Measurements from ENCODE around the gene ITSN1.
"Not testable (repeated sequence)": the region's sequence is repeated elsewhere in the genome, so short reads cannot be mapped to it uniquely, and the experiment has no call there.

ITSN1 gene

DNA sequence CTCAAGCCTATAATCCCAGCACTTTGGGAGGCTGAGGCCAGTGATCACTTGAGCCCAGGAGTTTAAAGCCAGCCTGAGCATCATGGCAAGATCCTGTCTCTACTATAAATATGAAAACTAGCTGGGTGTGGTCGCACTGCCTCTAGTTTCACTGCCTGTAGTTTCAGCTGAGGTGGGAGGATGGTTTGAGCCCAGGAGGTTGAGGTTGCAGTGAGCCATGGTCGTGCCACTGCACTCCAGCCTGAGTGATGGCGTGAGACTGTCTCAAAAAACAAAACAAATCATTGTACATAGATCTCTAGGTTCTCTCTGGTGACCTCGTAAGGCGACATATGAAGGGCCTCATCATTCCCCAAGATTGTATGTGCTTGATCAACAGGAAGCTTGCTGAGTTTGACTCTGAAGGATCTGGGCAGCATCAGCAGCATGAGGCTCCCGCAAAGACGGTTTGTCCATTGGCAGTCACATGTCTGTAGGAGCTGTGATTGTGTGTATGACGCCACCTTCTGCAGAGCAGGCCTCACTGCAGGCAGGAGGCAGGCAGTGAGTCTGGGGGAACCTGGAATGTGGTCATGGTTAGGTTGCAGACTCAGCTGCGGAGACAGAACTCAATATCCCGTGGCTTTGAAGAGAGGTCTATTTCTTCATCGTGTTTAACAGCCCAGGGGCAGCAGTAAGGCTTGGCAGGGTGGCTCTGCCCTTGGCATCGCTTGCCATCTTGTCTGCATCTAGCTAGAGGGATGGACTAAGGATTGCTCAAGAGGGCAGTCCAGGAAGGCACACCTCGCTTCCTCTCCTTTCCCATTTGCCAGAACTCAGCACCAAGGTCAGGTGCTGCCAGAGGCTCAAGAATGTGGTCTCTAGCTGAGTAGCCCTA is 259.3 kb downstream of the ITSN1 start:
- DNase-seq = peak; percentile 26

DNA sequence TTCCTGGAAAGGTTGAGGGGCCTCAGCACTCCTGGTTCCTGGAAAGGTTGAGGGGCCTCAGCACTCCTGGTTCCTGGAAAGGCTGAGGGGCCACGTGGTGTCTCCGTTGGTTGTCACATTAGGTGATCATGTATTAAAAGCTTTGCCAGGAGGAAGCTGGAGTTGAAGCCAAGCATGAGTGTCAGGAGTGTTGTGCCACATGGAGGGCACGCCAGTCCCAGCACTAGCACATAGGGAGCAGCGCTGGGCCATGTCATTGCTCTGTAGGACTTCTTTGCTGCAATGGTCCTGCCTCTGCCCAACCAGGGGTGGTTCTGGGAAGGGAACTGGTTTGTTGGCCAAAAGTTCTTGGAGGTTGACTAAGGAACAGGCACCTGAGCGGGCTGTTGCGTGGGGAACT is 260.0 kb downstream of the ITSN1 start:
- DNase-seq = no peak

DNA sequence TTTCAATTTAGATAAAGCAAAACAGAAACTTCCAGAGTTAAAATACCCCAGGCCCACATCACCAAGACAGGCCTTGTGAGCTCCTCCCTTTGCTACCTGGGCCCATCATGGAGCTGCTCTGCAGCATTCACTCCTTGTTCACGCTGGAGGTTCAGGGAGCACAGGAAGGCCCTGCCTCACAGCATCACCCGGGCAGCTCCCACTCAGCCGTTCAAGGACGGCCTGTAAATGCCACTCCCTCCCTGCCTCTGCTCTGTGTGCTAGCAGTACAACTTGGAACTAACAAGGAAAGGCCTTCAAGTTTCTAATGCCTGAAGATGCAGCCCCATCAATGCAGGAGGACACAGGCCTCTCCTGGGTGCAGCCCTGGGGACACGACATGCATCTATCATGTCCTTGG is 261.7 kb downstream of the ITSN1 start:
- DNase-seq = no peak

DNA sequence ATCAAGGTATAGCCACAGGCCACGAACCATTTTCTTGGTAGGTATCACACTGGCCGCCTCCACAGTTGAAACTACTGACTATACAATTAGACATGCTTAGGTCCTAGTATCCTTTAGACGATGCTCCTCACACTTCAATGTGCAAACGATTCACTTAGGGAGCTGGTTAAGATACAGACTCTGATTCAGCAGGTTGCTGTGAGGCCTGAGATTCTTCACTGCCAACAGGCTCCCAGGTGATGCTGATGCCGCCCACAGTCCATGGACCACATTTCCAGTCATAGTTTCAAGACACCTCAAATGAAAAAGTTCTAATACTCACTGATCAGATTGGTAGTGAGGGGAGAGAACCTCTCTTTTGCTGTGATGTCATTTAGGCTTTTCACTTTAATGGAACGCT is 266.5 kb downstream of the ITSN1 start:
- DNase-seq = no peak

DNA sequence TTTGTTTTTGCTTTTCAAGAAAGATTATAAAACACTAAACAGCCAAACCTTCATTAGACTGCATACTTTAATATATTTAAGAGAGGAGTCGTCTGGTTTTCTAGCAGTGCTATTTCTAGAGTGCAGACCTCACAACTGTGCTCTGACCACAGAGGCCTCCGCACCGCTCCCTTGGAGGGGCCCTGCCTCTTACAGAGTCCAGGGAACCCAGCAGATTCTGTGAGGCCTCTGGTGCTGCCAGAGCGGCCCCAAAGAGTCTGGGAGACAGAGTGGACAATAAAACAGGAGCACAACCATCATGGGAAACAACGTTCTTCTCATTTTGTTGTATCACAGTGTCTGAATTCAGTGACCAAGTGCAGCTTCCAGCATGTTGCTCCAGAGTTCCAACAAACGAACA is 267.5 kb downstream of the ITSN1 start:
- no peak for DNase-seq

DNA sequence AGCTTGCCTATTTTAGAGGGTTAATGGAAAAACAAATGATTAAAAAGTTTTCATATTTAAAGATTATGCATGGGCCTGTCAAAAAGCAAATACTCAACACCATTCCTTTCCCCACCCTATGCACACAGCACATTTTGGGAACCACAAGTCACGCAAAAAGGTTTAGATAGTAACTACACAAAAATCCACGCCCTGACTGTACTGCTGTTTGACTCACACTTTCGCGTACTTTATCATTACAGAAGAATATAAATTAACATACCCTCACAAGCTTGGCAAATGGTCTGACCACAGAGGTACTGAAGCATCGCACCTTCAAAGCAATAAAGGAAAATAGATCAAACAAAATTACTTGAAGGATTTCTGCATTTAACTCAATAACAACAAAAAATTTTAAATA is 271.9 kb downstream of the ITSN1 start:
- no peak for DNase-seq

DNA sequence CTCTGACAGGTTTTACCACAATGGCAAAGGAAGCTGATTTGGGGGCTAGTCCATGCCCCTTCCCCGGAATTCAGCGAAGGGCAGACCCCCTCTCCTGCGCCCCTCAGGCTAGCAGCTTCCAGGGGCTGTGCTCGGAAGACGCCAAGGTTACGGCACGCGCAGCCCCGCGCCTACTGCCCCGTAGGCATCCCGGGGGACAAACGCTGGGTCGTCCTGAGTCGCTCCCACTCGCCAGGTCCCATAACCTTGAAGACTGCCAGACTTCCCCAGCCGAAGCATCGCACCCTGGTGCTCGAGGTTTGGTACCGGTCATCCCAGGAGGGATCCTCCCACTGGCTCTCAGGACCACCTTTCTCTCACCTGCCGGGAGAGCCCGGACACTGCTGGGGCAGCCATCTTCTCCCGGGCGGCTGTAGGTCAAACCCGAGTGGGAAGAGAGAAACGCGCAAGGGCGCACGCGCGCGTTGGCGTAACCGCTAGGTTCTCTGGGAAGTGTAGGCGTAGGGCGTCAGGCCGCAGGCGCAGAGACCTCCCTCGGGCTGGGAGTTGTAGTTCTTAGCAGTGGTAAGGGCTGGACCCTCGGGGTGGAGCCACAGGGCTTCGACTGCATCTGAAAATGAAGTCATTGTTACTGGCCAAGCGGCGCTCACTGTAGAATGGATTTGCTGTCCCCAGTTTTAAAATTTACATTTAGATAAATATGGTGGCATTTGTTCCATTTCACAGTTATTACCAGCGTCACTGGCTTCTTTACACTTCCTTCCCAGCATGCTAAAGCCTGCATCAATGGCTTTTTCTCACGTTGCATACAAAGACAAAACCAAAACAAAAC is 273.3 kb downstream of the ITSN1 start, which contains the start of gene ATP5PO:
TSS of gene ATP5PO (minus strand) at position 437 of the 832 bp plus-strand sequence. CDS start at position 396, 41 bp downstream.
- peak; percentile 96 for DNase-seq

DNA sequence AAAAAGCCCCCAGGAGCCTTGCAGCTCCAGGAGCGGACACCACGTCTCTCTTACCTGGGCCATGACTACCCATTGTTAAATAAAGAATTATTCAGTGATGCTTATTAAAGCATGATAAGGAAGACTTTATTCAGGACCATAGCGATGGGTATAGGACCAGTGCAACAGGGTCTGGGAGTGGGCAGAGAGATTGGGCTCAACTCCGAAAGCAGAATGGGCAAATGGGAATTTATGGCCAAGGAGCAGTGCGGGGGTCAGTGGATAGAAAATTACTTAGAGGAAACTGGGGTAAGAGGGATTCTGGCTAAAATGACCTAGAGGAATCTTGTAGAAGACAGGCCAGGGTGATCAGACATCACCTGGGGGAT is 273.9 kb downstream of the ITSN1 start:
- DNase-seq = no peak

DNA sequence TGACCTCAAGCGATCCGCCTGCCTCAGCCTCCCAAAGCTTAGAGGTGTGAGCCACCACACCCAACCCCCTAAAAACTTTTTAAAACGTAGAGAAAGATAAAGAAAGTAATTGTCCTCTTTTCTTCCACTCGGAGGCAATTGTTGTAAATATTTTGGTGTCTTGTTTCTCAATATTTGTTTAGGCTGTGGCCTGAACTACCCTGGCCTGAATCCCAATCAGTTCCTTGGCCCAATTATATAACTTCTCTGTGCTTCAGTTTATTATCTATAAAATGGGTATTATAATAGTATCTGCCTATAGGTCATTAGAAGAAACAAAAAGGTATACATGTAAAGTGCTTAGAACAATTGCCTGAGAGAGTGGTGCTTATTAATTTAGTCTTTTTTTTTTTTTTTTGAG is 275.1 kb downstream of the ITSN1 start:
- no peak for DNase-seq

DNA sequence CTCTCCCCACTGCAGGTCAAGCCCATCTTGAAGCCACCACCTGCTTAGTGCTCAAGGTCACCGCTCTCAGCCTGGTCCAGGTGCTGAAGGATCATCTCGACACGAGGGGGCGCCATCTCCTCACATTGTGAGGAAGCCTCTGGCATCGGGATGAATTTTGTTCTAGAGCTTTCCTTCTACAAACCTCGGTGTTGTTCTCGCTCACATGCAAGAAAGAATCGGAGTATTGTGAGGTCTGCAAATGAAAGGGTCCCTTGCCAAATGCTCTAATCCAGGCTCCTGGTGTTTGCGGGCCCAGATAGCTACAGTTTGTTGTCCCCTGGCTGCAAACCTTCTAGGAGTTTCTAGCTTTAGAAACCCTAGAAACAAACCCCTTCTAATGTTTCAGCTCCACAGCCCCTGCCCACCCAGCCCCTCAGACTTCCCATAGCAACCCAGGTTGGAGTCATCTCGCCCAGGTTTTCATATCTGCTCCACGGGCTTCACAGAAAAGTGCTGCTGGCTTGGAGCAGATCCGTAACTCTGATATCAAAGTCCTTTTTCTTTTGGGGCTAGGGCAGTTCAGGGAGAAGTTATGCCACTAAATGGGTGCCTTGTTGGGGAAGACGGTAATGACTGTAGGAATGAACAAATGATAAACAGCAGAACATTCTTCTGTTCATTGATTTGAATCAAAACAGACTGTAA is 281.9 kb downstream of the ITSN1 start:
- peak; percentile 50 for DNase-seq

DNA sequence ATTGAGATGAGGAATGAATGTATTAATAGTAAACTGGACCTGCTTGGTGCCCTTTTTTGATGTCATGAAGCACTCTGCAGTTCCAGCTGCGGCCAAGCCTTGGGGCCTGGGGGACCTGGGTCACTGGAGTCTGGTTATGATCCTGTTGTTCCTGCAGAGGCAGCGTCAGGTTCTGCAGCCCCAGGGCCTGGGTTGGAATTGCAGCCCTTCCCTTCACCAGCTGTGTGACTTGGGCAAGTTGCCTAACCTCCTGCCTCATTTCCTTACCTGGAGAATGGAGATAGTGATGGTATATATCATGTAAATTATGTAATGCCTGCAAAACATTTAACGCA is 282.4 kb downstream of the ITSN1 start:
- no peak for DNase-seq

DNA sequence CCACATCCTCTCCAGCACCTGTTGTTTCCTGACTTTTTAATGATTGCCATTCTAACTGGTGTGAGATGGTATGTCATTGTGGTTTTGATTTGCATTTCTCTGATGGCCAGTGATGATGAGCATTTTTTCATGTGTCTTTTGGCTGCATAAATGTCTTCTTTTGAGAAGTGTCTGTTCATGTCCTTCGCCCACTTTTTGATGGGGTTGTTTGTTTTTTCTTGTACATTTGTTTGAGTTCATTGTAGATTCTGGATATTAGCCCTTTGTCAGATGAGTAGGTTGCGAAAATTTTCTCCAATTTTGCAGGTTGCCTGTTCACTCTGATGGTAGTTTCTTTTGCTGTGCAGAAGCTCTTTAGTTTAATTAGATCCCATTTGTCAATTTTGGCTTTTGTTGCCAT is 283.9 kb downstream of the ITSN1 start:
- DNase-seq = not testable (repeated sequence)

DNA sequence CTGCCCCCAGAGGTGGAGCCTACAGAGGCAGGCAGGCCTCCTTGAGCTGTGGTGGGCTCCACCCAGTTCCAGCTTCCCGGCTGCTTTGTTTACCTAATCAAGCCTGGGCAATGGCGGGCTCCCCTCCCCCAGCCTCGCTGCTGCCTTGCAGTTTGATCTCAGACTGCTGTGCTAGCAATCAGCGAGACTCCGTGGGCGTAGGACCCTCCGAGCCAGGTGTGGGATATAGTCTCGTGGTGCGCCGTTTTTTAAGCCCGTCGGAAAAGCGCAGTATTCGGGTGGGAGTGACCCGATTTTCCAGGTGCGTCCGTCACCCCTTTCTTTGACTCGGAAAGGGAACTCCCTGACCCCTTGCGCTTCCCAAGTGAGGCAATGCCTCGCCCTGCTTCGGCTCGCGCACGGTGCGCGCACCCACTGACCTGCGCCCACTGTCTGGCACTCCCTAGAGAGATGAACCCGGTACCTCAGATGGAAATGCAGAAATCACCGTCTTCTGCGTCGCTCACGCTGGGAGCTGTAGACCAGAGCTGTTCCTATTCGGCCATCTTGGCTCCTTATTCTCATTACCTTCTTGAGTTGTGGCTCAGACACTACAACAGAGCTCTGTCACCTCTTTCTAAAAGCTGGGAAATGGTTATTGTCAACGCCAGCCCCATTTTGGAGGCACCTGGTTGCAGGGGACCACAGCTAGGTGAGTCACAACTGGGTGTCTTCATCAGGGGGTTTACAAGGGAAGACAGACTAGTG is 288.9 kb downstream of the ITSN1 start:
- DNase-seq = not testable (repeated sequence)

DNA sequence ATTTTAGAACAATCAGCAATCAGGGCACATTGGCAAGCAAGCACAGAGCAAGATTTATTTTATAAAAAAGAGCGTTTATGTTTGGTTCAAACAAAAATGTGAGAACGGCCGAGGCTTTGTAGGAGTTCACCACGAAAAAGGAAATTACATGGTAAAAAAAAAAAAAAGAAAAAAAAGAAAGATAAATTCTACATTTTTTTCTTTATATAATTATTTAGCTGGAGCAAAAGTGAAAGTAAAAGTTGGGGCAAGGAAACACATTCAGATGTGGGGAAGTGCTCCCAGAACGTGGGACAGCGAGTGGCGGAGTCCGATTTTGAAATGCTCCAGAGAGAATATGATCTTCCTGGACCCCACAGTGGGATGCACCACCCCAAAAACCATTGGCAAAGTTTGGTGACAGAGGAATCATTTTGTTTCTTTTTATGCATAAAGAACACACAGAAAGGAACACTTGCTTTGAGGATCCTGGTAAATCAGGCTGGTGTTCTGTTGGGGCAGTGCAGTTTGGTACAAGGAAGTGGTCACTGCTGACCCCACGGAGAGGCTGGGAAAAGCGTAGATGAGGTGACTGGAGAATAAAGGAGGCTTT is 289.6 kb downstream of the ITSN1 start:
- DNase-seq = no peak

DNA sequence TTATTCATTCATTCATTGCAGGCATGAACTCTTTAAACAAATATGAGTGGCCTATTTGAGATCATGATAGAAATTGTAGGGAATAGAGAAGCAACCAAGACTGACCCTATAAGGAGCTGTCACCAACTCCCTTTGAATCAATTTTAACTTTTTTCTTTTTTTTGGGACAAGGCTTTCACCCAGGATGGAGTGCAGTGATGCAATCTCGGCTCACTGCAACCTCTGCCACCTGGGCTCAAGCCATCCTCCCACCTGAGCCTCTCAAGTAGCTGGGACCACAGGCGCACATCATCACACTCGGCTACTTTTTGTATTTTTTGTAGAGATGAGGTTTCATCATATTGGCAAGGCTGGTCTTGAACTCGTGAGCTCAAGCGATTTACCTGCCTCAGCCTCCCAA is 290.4 kb downstream of the ITSN1 start:
- no peak for DNase-seq

DNA sequence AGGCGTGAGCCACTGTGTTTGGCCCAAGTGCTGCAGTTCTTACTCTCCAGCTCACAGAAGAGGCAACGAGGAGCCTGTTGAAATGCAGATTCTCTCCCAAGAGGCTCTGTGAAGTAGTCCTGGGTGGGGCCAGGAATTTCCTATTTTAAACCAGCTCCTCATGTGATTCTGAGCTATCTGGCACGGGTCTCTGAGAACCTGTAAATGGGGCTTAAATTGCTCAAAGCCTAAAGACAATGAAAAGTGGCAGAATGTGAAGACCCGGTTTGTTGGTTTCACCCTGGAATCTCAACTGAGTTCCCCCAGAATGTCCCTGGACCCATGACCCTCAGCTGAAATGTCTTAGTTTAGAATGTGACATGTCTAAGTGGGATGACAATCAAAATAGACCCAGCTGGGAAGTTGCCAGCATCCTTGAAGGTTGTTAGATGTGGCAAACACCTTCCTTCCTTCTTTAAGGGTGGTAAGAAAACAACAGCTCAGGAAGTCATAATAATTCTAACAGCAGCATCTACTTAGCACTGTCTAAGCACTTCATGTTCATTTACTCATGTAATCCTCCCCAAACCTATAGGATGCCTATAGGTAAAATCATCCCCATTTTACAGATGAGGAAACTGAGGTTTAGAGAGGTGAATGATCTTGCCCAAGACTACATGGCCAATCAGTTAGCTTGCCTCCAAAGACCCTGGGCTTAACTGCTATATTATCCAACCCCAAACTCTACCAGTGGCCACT is 294.2 kb downstream of the ITSN1 start:
- DNase-seq = no peak

DNA sequence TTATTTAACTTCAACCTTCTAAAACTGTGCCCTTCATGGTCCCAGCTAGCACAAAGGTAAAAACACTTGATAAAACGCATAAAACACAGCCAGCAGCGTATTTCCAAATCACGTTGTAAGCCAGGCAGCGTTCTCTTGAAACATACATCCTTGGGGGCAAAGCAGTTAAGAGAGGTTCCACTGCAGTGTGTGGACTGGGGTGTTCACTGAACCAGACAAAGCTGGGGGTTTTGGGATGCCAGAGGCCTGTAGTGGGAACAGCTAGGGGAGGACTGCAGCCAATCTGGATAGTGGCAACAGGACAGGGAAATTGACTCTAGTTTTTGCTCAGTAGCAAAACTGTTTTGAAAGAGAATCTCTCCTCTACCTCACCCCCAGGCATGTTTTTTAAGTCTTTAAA is 294.8 kb downstream of the ITSN1 start:
- no peak for DNase-seq

DNA sequence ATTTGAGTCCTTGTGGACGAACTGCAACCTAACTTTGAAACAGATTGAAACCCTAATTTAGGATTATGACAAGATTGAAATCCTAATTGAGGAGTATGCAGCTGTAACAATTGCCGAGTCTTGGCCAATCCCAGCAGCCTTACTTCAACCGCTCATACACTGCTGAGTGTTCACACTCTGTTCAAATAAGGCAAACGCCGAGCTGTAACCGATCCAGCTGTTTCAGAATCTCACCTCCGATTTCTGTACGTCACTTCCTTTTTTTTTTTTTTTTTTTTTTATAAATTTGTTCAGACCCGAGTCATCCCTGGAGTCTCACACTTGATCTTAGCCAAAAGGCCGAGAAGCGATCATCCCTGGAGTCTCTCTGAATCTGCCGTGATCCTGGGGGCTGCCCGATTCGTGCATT is 295.6 kb downstream of the ITSN1 start:
- DNase-seq = no peak

DNA sequence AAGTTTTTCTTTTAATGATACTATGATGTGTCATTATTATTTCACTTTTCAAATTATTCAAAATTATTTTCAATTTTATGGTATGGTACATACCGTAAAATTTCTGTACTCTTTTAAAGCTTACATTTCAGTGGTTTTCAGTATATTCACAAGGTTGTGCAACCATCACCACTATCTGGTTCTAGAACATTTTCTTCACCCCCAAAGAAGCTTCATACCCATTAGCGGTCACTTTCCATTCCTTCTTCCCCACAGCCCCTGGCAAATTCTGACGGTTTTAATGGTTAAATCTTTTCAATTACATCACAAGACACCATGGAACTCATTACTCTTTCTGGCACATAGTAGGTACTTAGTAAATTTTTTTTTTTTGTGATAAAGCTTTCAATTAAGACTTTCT is 296.1 kb downstream of the ITSN1 start:
- DNase-seq = no peak

DNA sequence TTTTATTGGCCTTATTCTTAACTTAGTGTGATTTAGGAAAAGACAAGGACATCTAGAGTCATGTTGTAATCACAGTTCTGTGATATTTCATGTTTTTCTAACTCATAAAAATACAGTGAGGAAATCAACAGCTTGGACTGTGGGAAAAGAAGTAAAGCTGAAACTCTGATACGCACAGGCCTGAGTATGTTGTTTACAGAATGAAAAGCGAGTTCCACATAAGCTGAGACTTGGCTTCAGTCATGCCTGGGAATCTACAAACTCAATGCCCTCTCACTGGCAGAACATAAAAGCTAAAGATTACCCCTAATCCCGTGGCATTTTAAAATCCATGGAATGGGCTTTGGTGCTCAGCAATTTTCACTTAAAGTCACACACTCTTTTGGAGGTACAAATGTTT is 296.9 kb downstream of the ITSN1 start:
- no peak for DNase-seq

DNA sequence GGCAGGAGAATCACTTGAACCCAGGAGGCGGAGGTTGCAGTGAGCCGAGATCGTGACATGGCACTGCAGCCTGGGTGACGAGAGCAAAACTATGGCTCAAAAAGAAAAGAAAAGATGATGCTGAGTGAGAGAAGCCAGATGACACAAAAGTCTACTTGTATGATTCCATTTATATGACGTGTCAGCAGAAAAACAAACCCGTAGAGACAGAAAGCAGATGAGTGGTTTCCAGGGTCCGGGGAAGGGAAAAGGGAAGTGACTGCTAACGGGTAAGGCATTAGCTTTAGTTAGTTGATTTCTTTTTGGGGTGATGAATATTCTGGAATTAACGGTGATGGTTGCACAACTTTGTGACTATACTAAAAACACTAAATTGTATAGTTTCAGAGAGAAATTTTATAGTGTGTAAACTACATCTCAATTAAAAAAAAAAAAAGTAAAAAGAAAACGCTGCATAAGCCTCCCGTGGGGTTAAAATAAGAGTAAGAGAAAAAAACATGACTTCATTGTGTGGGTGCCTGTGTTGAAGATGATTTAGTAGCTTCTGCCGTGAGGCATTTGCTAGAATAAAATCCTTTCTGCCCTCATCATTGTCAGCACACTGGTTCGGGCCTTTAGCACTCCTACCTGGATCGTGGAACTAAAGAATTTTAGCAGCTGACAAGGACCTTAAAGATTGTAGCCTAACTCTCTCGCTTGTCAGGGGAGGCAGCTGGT is 298.0 kb downstream of the ITSN1 start:
- DNase-seq = no peak

Data from NCI-H446 treated with DMSO at 0.1 percent for 48 hours (cell line).